ENCODE results near the gene C2orf76. TPM values are rescaled to one million over a fixed set of nuclear protein-coding genes. Genes with fewer than 3 reads are reported as not detected.

The C2orf76 gene
- total RNA-seq, 4 donors from 2014 or later: 5.3 to 19.9 (median 13.3) TPM

DNA sequence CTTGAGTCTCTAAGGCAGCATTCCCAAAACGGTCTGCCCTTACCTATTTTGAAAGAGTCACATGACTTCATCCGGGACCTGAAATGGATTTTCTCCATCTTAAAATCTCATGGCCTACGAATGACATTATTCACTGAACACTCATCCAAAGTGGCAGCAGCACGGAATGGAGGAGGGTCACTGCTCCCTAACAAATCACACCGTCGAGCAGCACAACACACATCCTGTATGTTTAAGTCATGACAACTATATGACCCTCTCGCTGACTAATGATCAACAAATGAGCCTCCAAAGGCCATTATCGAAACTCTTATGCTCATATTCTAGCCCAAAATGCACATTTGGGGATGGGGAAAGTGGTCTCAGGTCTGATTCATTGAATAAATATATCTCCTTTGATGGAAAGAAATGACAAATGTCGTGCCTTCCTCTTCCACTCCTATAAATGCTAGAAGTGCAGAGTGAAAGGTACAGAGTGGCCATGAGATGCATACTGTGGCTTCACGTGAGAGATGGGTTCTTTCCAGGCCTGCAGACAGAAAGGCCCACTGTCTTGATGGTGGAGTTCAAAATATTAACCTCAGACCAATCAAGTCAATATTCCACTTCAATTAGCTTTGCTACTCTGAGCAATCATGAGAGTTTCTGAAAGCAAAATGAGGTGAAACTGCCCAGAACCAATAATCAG is 70.8 kb downstream of the C2orf76 start:
- TF ChIP-seq POLR2A (IDR thresholded peaks at IDR 0.05): no peak
- TF ChIP-seq, protein P1, sequence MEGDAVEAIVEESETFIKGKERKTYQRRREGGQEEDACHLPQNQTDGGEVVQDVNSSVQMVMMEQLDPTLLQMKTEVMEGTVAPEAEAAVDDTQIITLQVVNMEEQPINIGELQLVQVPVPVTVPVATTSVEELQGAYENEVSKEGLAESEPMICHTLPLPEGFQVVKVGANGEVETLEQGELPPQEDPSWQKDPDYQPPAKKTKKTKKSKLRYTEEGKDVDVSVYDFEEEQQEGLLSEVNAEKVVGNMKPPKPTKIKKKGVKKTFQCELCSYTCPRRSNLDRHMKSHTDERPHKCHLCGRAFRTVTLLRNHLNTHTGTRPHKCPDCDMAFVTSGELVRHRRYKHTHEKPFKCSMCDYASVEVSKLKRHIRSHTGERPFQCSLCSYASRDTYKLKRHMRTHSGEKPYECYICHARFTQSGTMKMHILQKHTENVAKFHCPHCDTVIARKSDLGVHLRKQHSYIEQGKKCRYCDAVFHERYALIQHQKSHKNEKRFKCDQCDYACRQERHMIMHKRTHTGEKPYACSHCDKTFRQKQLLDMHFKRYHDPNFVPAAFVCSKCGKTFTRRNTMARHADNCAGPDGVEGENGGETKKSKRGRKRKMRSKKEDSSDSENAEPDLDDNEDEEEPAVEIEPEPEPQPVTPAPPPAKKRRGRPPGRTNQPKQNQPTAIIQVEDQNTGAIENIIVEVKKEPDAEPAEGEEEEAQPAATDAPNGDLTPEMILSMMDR (IDR thresholded peaks at IDR 0.05): no peak
- intact Hi-C loops (cut with DNase I): no loop called here

DNA sequence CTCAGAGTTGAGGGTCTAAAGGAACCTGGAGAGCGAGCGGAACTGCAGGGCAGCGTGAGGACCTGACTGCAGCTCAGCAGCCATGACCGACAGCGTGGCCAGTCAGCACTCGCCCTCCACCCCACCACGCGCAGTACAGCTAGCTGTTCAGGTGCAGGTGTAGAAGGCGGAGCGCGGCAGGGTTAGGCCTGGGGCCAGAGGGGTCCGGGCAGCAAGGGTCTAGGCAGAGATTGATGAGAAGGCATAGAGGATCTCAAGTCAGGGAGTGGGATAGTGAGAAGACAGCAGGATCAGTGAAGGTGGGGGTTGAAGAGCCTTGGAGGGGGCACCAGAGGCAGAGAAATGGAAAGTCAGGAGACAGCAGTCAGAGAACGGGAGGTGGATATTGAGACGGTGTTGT is 72.0 kb downstream of the C2orf76 start:
- H3K36me3 ChIP-seq: no peaks in the 10 kb centered on the region
- no peaks in the 10 kb centered on the region for H3K9me3 ChIP-seq
- no peak overlapping the region for H3K4me3 ChIP-seq (replicated peaks in 1 of 3)
- no peaks in the 10 kb centered on the region for H3K27me3 ChIP-seq
- peaks cover 11 to 17% of the 10 kb centered on the region in 2 donors for H3K4me1 ChIP-seq
- no peak for DNase-seq
- 87 to 91% methylated on average over 14 of the region's 14 CpGs for WGBS, 2 donors
- no peak overlapping the region for H3K27ac ChIP-seq
- no peak for TF ChIP-seq POLR2A (IDR thresholded peaks at IDR 0.05)
- TF ChIP-seq, protein P1 (IDR thresholded peaks at IDR 0.05): no peak
- intact Hi-C loops (cut with DNase I): no loop called here

More for the DNA sequence above, 70.8 kb downstream of the C2orf76 start:
- DNase-seq: no peak
- Histone ChIP-seq H3K36me3 (no peaks in the 10 kb centered on the region), H3K4me3 (replicated peaks in 1 of 3) (no peak overlapping the region), H3K27me3 (no peaks in the 10 kb centered on the region), H3K4me1 (peaks cover 11 to 15% of the 10 kb centered on the region in 2 donors), H3K27ac (no peak overlapping the region), H3K9me3 (no peaks in the 10 kb centered on the region)
- 85 to 90% methylated on average over 10 of the region's 10 CpGs for WGBS, 2 donors

DNA sequence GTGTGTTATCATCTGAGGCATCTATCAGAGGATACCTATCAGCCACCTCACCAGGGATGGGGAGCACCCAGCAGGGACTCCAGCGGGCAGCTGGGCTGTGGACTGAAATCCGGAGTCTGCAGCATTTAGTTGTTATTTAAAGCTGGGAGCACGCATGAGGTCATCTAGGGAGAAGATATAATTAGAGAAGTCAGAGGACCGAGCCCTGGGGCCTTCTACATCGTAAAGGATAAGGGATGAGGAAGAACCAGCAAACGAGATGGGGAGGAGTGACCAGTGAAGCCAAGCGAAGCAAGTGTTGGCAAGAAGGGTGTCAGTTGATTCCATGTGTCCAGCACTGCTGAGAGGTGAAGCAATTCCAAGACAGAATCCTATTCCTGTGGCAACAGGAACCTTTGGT is 72.7 kb downstream of the C2orf76 start:
- no peak overlapping the region for H3K4me3 ChIP-seq (replicated peaks in 1 of 3)
- no peaks in the 10 kb centered on the region for H3K9me3 ChIP-seq
- WGBS, 2 donors: 74 to 85% methylated on average over 7 of the region's 7 CpGs
- H3K27ac ChIP-seq: no peak overlapping the region
- no peak for TF ChIP-seq POLR2A (IDR thresholded peaks at IDR 0.05)
- TF ChIP-seq, protein P1 (IDR thresholded peaks at IDR 0.05): no peak
- H3K36me3 ChIP-seq: no peaks in the 10 kb centered on the region
- no peak for DNase-seq
- H3K4me1 ChIP-seq: peaks cover 11 to 17% of the 10 kb centered on the region in 2 donors
- H3K27me3 ChIP-seq: no peaks in the 10 kb centered on the region
- intact Hi-C loops (cut with DNase I): no loop called here

DNA sequence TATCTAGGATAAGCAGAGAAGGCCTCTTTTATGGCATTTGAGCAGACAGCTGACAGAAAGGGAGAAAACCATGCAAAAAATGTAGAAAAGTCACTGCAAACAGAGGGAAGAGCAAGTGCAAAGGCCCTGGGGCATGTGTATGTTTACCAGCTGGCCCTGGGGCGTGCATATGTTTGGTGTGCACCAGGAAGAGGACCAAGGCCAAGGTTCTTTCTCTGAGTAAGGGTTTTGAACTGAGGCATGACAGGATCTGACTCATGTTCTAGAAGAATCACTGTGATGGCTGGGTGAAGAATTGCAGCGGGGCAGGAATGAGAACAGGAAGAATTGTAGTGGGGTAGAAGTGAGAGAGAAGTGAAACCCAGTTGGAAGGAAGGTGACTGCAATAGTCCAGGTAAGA is 73.4 kb downstream of the C2orf76 start:
- no peaks in the 10 kb centered on the region for H3K9me3 ChIP-seq
- H3K27ac ChIP-seq: no peak overlapping the region
- H3K36me3 ChIP-seq: no peaks in the 10 kb centered on the region
- no peak for DNase-seq
- H3K4me3 ChIP-seq (replicated peaks in 1 of 3): no peak overlapping the region
- WGBS, 2 donors: 98% methylated on average over 2 of the region's 2 CpGs
- H3K4me1 ChIP-seq: peaks cover 11 to 17% of the 10 kb centered on the region in 2 donors
- intact Hi-C loops (cut with DNase I): no loop called here
- no peaks in the 10 kb centered on the region for H3K27me3 ChIP-seq
- TF ChIP-seq POLR2A (IDR thresholded peaks at IDR 0.05): no peak
- TF ChIP-seq, protein P1 (IDR thresholded peaks at IDR 0.05): no peak

DNA sequence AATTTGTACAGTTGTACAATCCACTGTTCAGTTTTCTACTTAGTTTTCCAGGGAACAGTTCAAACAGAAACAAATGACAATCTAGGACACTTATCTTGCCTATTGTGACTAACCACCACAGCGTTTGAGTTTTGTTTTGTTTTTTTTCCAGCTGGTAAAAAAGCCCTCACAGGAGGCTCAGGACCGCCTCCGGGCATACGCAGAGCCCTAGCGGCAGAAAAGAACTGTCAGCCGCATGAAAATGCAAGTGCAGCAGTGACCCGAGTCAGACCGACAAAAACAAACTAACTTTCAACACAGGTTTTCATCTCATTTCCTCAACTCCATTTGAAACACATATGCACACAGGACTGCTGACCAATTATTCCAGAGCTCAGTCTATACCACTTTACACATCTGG is 74.4 kb downstream of the C2orf76 start:
- H3K27ac ChIP-seq: peak overlapping the region; percentile 8 to 72 (median 59)
- peak; percentile 73 to 75 for DNase-seq
- H3K36me3 ChIP-seq: no peaks in the 10 kb centered on the region
- no peak overlapping the region for H3K4me3 ChIP-seq (replicated peaks in 1 of 3)
- WGBS, 2 donors: 19 to 22% methylated on average over 8 of the region's 8 CpGs
- TF ChIP-seq, protein P1 (IDR thresholded peaks at IDR 0.05): peak in 5 of 6 experiments; percentile 13 to 67 (median 43)
- no peak for TF ChIP-seq POLR2A (IDR thresholded peaks at IDR 0.05)
- intact Hi-C loops (cut with DNase I): no loop called here
- no peaks in the 10 kb centered on the region for H3K27me3 ChIP-seq
- no peaks in the 10 kb centered on the region for H3K9me3 ChIP-seq
- peaks cover 11 to 17% of the 10 kb centered on the region in 2 donors for H3K4me1 ChIP-seq

All from thyroid gland (tissue), 4 donors.